Skin of body (tissue), 2 donors: ENCODE results near the gene ZMPSTE24. TPM values are rescaled to one million over a fixed set of nuclear protein-coding genes. Genes with fewer than 3 reads are reported as not detected.
A peak's percentile ranks its signal among the peaks of the same experiment; 100 is the strongest.
"Not testable (repeated sequence)": the region's sequence is repeated elsewhere in the genome, so short reads cannot be mapped to it uniquely, and the experiment has no call there.

Source experiments
- DNase-seq: peaks from one replicate; lab custom pipeline; 2025; lab: John Stamatoyannopoulos, UW
- total RNA-seq: library from RNA; depleted of rRNA; stranded (reverse); fragments of >200 nt; gene quantifications from one replicate; pipeline ENCODE4 v1.2.3, GENCODE V29; 2014

ZMPSTE24 gene
- total RNA-seq, 1 donor from 2014 or later = 36.4 TPM

- no peak for DNase-seq
These were observed 58.8 kb downstream of the ZMPSTE24 start, which contains the start of gene COL9A2 for GRCh38 chr1:40316595-40317393. Gene COL9A2, minus strand, starts transcription at chr1:40317286. Its CDS starts 89 bp downstream, at chr1:40317197.

DNA sequence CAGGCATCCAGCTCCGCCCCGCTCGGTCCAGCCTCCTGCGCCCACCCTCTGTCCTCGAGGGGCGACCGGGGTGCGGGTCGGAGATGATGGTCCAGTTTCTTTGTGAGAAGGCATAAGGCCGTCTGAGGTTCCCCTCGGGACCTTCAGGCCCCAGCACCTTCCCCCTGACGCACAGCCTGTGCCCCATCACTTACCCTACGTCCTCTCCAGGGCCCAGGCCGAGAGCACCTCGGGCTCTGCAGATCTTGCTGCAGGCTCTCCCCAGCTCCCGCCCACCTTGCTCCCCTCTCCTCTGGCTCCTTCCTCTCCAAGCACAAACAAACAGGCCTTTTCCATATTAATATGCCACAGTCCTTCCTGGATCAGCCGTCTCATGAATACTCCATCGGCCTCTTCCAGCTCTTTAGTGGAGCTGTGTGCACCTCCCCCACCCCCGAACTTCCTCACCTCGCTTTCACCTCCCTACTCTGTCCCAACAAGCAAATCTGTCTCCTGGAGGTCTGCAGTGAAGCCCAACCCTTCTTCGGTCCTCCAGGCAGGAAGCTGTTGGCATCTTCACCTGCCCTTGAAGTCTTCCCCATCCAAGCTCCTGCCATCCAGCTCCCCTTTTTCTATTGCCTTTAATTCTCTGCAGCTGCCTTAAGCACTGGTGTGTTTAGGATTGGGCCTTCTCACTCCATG is 59.5 kb downstream of the ZMPSTE24 start:
- DNase-seq = no peak

DNA sequence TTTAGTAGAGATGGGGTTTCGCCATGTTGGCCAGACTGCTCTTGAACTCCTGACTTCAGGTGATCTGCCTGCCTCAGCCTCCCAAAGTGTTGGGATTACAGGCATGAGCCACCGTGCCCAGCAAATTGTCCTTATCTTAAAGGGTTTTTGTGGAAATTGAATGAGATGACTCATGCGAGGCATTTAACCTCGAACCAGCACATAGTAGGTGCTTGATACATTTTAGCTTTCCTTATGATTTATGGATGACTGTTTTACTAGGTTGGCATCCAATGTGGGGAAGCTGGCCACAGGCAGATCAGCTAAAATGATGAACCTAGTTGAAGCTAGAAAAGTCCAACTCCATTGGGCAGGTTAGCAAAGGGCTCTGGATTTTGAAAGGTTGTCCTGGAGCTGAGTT is 60.4 kb downstream of the ZMPSTE24 start:
- DNase-seq = no peak

- DNase-seq = no peak
These were observed 61.1 kb downstream of the ZMPSTE24 start for GRCh38 chr1:40318970-40319621.

GRCh38 chr1:40331403-40331802 is 73.4 kb downstream of the ZMPSTE24 start:
- DNase-seq = not testable (repeated sequence)

DNA sequence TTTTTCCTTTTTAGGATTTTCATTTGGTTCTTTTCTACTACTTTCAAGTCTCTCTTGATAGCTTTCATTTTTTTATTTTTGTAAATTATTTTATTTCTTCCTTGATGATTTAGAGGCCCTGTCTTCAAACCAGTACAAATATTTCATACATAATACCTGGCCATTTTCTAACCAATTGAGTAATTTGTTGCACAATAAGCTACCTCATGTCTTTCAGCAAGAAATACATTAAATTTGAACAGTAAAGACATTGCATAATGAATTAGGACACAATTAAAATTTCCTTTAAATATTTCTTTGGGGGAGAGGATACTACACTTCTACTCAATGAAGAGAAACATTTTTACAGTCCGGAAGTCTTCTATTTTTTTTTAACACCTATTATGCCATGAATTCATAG is 74.7 kb downstream of the ZMPSTE24 start:
- DNase-seq = no peak

DNA sequence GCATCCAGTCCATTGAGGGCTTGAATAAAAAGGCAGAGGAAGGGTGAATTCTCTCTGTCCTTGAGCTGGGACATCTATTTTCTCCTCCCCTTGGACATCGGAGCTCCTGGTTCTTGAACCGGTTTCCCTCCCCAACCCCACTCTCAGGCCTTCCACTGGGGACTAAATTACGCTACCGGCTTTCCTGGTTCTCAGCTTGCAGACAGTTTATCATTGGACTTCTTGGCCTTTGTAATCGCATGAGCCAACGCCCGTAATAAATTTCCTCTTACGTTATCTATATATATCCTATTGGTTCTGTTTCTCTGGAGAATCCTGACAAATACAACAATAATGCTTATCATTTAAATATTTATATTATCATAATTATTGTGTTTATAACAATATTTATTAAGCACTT is 79.4 kb downstream of the ZMPSTE24 start:
- no peak for DNase-seq

- DNase-seq = peak; percentile 17
These were observed 80.8 kb downstream of the ZMPSTE24 start for GRCh38 chr1:40338745-40339419.

- DNase-seq = no peak
These were observed 81.6 kb downstream of the ZMPSTE24 start for GRCh38 chr1:40339420-40340323.

GRCh38 chr1:40341491-40342380 is 83.7 kb downstream of the ZMPSTE24 start:
- DNase-seq = no peak

- DNase-seq = not testable (repeated sequence)
These were observed 84.3 kb downstream of the ZMPSTE24 start for GRCh38 chr1:40342381-40342717.

Other genes starting within 250 kb of the ZMPSTE24 start
- 141 TPM for gene CAP1, start 217.5 kb upstream of the ZMPSTE24 start, total RNA-seq
- gene PPT1, start 161.0 kb upstream of the ZMPSTE24 start, total RNA-seq = 47.3 TPM
- 47.1 TPM for gene RLF, start 96.8 kb upstream of the ZMPSTE24 start, total RNA-seq
- not detected for gene TMCO2, start 10.3 kb upstream of the ZMPSTE24 start, total RNA-seq
- gene COL9A2, start 59.0 kb downstream of the ZMPSTE24 start, total RNA-seq = 4.9 TPM
- 15.5 TPM for gene SMAP2, start 115.5 kb downstream of the ZMPSTE24 start, total RNA-seq
- 3.5 TPM for gene ZFP69B, start 192.2 kb downstream of the ZMPSTE24 start, total RNA-seq
- gene ZFP69, start 219.1 kb downstream of the ZMPSTE24 start, total RNA-seq = 3.0 TPM